OCI-M2 (cell line): ENCODE measurements around the gene CSF2.
A peak's percentile ranks its signal among the peaks of the same experiment; 100 is the strongest.

ENCODE experiments used
- DNase-seq: peaks from one replicate; lab custom pipeline; 2025; ENCODE audit not compliant: unreplicated experiment; lab: John Stamatoyannopoulos, UW

The CSF2 gene

GRCh38 chr5:132054697-132055440 lies 18.7 kb upstream of the CSF2 start:
- no peak for DNase-seq

- no peak for DNase-seq
Observed at GRCh38 chr5:132055441-132055807, 18.2 kb upstream of the CSF2 start.

- DNase-seq: no peak
Observed at GRCh38 chr5:132055808-132056609, 17.6 kb upstream of the CSF2 start.

GRCh38 chr5:132056610-132057497 lies 16.7 kb upstream of the CSF2 start:
- no peak for DNase-seq

- no peak for DNase-seq
Observed at GRCh38 chr5:132057498-132058255, 15.9 kb upstream of the CSF2 start.

GRCh38 chr5:132058646-132059042 lies 14.9 kb upstream of the CSF2 start:
- DNase-seq: no peak

- no peak for DNase-seq
Observed at GRCh38 chr5:132059043-132059695, 14.4 kb upstream of the CSF2 start.

GRCh38 chr5:132059696-132060500 lies 13.7 kb upstream of the CSF2 start:
- no peak for DNase-seq

GRCh38 chr5:132060501-132061161 lies 13.0 kb upstream of the CSF2 start, which contains the start of gene IL3:
Gene IL3 (plus strand): TSS chr5:132060655. CDS start chr5:132060707, 52 bp downstream.
- DNase-seq: no peak

- peak; percentile 43 for DNase-seq
Observed at GRCh38 chr5:132063090-132063911, 10.3 kb upstream of the CSF2 start.

- no peak for DNase-seq
Observed at GRCh38 chr5:132064140-132064539, 9.4 kb upstream of the CSF2 start.

GRCh38 chr5:132064738-132065331 lies 8.8 kb upstream of the CSF2 start:
- DNase-seq: peak; percentile 34

- DNase-seq: no peak
Observed at GRCh38 chr5:132065351-132065937, 8.1 kb upstream of the CSF2 start.

GRCh38 chr5:132065951-132066701 lies 7.5 kb upstream of the CSF2 start:
- DNase-seq: no peak

GRCh38 chr5:132066871-132067270 lies 6.7 kb upstream of the CSF2 start:
- no peak for DNase-seq

GRCh38 chr5:132067451-132067850 lies 6.1 kb upstream of the CSF2 start:
- no peak for DNase-seq
